HG02571 (cell line): ENCODE results near the gene EML6.
"Not testable (repeated sequence)": the region's sequence is repeated elsewhere in the genome, so short reads cannot be mapped to it uniquely, and the experiment has no call there.

ENCODE experiments used
- ATAC-seq: cut with Tn5 transposase; IDR thresholded peaks from one replicate; pipeline ENCODE4 v1.9.1; 2021; ENCODE audit warnings: mild to moderate bottlenecking, moderate library complexity; ENCODE audit not compliant: unreplicated experiment

The EML6 gene

DNA sequence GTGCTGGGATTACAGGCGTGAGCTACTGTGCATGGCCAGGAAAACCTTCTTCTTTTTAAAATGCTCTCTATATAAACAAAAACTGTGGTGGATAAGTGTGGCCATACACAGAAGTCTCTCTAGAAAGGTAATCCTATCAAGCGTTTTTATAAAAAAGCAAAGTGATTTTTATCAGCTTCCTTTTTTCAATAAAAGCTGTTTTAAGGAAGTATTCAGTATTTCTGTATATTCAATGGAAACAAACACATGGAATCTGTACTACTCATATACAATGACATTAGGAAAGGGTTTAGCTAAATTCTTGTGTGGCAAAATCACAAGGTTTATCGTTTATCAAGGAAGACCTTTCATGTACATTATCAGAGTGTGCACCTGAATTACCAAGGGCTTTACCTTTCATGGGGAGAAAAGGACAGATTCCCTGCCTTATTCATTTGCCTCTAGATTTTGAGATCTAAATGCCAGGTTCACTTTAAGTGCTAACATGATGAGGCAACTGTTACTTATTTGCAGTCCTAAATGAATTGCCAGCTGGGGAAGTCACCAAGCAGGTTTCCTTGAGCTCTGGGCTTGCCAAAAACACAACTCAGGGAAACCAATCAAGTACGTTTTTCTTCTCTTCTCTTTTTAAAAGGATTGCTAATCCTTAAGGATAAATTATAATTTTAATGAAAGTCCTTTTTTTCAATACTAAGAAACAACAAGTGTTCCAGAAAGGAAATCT is 256.0 kb downstream of the EML6 start:
- no peak for ATAC-seq

GRCh38 chr2:54981385-54981784 is 257.9 kb downstream of the EML6 start:
- ATAC-seq: no peak

DNA sequence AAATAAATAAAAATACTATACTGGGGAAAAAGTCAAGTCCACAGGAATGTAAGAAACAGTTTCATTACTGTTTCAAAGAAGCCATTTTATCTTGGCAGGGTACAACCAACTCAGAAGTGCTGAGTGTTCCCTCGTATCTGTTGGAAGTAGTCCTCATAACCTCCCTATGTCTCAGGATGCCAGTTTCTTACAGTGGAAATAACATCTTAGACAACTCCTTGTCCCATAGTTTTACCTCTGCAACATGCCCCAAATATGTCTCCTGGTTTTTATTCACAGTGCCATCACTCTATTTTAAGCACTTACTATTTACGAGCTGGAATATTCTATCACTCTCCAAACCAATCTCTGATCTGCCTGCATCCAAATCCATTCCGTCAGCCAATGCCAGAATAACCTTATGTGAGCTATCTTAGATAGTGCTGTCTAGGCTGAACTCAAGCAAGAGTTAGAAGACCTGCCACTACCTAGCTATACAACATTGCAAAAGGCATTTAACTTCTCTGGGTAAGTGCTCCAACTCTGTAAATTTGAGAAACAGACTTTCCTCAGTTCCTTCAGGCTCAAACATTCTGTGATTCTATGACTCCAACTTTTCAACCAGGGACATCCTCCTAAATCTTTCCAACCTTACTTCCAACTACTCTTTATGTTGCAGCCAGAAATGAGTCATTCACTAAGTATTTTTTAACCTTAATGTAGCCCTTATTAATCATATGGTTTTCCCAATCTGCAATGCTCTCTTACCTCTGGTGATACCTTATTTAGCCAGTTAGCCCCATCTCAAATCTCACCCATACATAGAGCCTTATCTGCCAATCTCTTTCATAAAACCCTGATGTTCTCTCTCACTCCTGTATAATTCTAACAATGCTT is 260.1 kb downstream of the EML6 start:
- ATAC-seq: no peak

- ATAC-seq: no peak
These were observed 261.0 kb downstream of the EML6 start for GRCh38 chr2:54984476-54984875.

- no peak for ATAC-seq
These were observed 262.8 kb downstream of the EML6 start for GRCh38 chr2:54986264-54986663.

- ATAC-seq: no peak
These were observed 265.1 kb downstream of the EML6 start for GRCh38 chr2:54988612-54989011.

DNA sequence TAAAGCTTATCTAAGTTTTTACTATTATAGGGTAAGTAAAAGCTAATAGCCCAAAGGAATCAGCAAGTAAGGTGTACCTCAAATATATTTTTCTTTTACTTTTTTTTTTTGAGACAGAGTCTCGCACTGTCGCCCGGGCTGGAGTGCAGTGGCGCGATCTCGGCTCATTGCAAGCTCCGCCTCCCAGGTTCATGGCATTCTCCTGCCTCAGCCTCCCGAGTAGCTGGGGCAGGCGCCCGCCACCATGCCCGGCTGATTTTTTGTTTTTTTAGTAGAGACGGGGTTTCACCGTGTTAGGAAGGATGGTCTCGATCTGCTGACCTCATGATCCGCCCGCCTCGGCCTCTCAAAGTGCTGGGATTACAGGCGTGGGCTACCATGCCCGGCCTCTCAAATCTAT is 267.2 kb downstream of the EML6 start:
- ATAC-seq: not testable (repeated sequence)

DNA sequence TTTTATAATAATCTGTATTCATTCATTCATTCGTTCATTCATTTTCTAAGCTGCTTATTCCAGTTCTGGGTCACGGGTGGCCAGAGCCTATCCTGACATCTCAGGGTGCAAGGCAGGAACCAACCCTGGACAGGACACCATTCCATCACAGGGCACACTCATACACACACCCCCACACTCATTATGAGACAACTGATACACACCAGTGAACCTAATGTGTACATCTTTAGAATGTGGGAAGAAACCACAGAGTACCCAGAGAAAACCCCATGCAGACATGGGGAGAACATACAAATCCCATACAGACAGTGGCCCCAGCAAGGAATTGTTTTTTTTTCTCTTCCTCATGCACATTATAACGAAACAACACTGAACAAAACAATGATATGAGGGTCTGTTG is 272.1 kb downstream of the EML6 start:
- no peak for ATAC-seq

DNA sequence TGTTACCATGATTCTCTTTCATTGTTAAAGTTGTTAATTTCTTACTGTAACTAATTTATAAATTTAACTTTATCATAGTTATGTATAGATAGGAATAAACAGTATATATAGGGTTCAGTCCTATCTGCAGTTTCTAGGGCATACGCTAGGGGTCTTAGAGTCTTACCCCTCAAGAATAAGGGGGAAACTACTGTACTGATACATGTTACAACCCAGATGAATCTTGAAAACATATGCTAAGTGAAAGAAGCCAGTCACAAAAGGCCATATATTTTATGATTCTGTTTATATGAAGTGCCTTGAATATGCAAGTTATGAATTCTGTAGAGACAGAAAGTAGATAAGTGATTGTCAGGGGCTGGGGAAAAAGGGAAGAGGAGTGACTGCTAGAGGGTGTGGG is 274.4 kb downstream of the EML6 start:
- no peak for ATAC-seq

DNA sequence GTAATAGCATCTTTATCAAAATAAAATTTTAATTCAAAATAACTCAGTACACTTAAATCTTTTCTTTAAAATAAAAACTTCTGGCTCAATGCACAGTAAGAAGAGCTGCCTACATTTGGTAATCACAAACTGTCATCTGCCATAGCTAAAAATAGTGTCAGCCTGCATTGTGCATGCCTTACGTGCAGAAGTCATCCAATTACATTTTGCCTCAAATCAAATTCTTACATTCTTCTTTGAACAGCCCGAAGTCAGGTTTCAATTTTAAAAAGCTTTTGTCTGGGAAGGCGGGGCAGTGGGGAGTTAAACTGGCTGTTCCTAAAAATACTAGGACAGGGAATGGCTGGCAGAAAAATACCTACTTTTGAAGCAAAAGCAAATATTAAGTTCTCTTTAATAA is 275.7 kb downstream of the EML6 start:
- no peak for ATAC-seq

GRCh38 chr2:55000341-55000740 is 276.9 kb downstream of the EML6 start:
- ATAC-seq: no peak

DNA sequence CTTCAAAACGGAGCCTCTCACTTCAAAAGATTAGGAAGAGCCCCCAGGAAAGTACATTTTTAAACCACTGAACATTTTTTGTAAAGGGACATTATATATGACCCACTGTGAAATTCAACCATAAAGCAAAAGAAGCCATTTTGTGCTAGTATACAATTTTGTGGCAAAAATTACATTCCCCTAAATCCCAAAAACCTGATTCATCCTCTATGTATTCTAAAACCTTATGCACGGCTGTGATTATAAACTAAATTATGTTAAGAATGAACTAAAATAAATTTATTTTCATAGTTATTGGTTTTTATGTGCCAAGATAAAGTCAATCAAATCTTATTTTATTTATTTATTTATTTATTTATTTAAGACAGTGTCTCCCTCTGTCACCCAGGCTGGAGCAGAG is 278.3 kb downstream of the EML6 start:
- no peak for ATAC-seq

- no peak for ATAC-seq
These were observed 280.5 kb downstream of the EML6 start for GRCh38 chr2:55003706-55004639.

GRCh38 chr2:55006306-55006705 is 282.8 kb downstream of the EML6 start:
- no peak for ATAC-seq

- ATAC-seq: peak; percentile 7
These were observed 286.0 kb downstream of the EML6 start for GRCh38 chr2:55009277-55010060.

- peak; percentile 96 for ATAC-seq
These were observed 286.7 kb downstream of the EML6 start for GRCh38 chr2:55010149-55010591.

DNA sequence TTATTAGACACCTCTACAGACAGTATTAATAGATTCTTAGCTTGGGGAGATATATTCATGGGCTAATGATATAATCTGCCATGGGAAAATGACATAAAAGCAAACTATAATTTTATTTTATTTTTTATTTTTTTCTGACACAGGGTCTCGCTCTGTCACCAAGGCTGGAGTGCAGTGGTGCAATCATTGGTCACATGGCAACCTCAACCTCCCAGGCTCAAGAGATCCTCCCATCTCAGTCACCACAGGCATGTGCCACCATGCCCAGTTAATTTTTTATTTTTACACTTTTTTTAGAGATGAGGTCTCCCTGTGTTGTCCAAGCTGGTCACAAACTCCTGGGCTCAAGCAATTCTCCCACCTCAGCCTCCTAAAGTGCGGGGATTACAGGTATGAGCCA is 287.5 kb downstream of the EML6 start:
- ATAC-seq: no peak

GRCh38 chr2:55011831-55012671 is 288.6 kb downstream of the EML6 start:
- no peak for ATAC-seq
